ENCODE results near the gene CNGB1. TPM values are rescaled to one million over a fixed set of nuclear protein-coding genes. Genes with fewer than 3 reads are reported as not detected.
"Not testable (repeated sequence)": the region's sequence is repeated elsewhere in the genome, so short reads cannot be mapped to it uniquely, and the experiment has no call there.

The CNGB1 gene
- total RNA-seq, 2 experiments from 2014 or later, result not detected

DNA sequence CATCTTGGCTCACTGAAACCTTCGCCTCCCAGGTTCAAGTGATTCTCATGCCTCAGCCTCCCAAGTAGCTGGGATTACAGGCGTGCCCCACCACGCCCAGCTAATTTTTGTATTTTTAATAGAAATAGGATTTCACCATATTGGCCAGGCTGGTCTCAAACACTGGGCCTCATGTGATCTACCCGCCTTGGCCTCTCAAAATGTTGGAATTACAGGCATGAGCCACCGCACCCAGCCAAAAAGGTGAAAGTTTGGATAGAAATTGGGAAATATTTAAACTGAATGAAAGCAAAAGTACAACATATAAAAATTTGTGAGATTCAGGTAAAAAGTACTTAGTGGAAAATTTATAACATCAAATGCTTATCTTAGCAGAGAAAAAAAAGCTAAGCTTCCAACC lies 115.7 kb downstream of the CNGB1 start:
- Mint-ChIP-seq H3K27me3 (peaks cover 5% of the 10 kb centered on the region), H3K4me3 (no peak overlapping the region), H3K4me1 (ENCODE audit: low read depth) (no peaks in the 10 kb centered on the region), H3K36me3 (ENCODE audit: low read depth) (no peaks in the 10 kb centered on the region), H3K9me3 (no peaks in the 10 kb centered on the region), H3K27ac (no peak overlapping the region)
- TF ChIP-seq, protein P1, sequence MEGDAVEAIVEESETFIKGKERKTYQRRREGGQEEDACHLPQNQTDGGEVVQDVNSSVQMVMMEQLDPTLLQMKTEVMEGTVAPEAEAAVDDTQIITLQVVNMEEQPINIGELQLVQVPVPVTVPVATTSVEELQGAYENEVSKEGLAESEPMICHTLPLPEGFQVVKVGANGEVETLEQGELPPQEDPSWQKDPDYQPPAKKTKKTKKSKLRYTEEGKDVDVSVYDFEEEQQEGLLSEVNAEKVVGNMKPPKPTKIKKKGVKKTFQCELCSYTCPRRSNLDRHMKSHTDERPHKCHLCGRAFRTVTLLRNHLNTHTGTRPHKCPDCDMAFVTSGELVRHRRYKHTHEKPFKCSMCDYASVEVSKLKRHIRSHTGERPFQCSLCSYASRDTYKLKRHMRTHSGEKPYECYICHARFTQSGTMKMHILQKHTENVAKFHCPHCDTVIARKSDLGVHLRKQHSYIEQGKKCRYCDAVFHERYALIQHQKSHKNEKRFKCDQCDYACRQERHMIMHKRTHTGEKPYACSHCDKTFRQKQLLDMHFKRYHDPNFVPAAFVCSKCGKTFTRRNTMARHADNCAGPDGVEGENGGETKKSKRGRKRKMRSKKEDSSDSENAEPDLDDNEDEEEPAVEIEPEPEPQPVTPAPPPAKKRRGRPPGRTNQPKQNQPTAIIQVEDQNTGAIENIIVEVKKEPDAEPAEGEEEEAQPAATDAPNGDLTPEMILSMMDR (IDR thresholded peaks at IDR 0.05), result no peak
- ATAC-seq (no peak), DNase-seq (no peak)
- intact Hi-C loops (cut with micrococcal nuclease), result no loop called here
- ChIA-PET POLR2A (no interaction called here), CTCF (no interaction called here)

DNA sequence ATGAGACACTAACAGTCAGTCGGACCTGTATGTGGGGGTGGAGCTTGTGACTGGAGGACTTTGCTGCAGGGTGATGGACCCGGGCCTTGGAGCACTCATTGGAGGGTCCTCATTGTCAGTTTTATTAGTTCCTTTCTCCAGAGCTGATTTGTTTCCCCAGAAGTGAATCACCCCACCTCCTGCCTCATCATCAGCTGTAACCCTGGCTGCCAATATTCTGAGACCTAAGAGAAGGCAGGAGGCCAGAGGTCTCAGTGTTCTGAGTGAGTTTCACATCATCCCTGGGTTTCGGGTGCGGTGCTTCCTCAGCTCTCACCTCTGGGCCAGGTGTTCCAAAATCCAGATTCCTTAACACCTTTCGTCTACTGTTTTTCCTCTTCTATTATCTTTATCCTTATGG lies 118.7 kb downstream of the CNGB1 start:
- ATAC-seq (no peak), DNase-seq (no peak)
- H3K4me1 Mint-ChIP-seq (ENCODE audit: low read depth), result no peaks in the 10 kb centered on the region
- POLR2A ChIA-PET, result no interaction called here
- TF ChIP-seq, protein P1 (IDR thresholded peaks at IDR 0.05), result no peak
- H3K27me3 Mint-ChIP-seq, result no peaks in the 10 kb centered on the region
- H3K4me3 Mint-ChIP-seq, result no peak overlapping the region
- intact Hi-C loops (cut with micrococcal nuclease), result no loop called here
- CTCF ChIA-PET, result no interaction called here
- H3K36me3 Mint-ChIP-seq (ENCODE audit: low read depth), result no peaks in the 10 kb centered on the region
- no peaks in the 10 kb centered on the region for H3K9me3 Mint-ChIP-seq
- H3K27ac Mint-ChIP-seq, result no peak overlapping the region

DNA sequence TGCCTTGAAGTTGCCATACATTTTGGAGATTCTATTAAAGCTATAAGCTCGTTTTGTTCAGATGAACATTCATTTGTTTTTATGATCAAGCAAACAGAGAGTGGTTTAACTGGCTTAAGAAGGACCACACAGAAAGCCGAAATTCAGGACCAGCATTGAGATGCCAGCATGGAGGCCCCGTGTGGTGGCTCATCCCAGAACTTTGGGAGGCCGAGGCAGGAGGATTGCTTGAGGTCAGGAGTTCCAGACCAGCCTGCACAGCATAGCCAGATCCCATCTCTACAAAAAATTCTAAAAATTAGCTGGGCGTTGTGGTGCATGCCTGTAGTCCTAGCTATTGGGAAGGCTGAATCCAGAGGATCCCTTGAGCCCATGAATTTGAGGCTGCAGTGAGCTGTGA lies 122.7 kb downstream of the CNGB1 start:
- no peak for ATAC-seq
- H3K27ac Mint-ChIP-seq, result no peak overlapping the region
- CTCF ChIA-PET, result interaction anchor here (1.0 kb wide), 1 partner anchor 10 kb away, joined by 3 read pairs; no protein-coding TSS in a partner anchor
- no peak for DNase-seq
- no peak overlapping the region for H3K4me3 Mint-ChIP-seq
- H3K4me1 Mint-ChIP-seq (ENCODE audit: low read depth), result no peaks in the 10 kb centered on the region
- TF ChIP-seq, protein P1 (IDR thresholded peaks at IDR 0.05), result no peak
- no peaks in the 10 kb centered on the region for H3K36me3 Mint-ChIP-seq (ENCODE audit: low read depth)
- H3K9me3 Mint-ChIP-seq, result no peaks in the 10 kb centered on the region
- POLR2A ChIA-PET, result no interaction called here
- H3K27me3 Mint-ChIP-seq, result no peaks in the 10 kb centered on the region
- intact Hi-C loops (cut with micrococcal nuclease), result no loop called here

DNA sequence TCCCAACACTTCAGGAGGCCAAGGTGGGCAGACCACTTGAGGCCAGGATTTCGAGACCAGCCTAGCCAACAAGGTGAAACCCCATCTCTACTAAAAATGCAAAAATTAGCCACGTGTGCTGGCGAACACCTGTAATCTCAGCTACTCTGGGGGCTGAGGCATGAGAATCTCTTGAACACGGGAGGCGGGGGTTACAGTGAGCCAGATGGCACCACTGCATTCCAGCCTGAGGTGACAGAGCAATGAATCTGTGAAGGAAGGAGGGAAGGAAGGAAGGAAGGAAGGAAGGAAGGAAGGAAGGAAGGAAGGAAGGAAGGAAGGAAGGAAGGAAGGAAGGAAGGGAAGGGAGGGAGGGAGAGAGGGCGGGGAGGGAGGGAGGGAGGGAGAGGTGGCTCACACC lies 124.0 kb downstream of the CNGB1 start:
- DNase-seq; H3K27ac Mint-ChIP-seq; H3K9me3 Mint-ChIP-seq; H3K36me3 Mint-ChIP-seq (ENCODE audit: low read depth); H3K4me1 Mint-ChIP-seq (ENCODE audit: low read depth); intact Hi-C loops (cut with micrococcal nuclease); CTCF ChIA-PET; ATAC-seq; H3K4me3 Mint-ChIP-seq; H3K27me3 Mint-ChIP-seq: not testable (repeated sequence)
- POLR2A ChIA-PET, result interaction anchor here (0.6 kb wide), 1 partner anchor 78 kb away, joined by 3 read pairs; no protein-coding TSS in a partner anchor

DNA sequence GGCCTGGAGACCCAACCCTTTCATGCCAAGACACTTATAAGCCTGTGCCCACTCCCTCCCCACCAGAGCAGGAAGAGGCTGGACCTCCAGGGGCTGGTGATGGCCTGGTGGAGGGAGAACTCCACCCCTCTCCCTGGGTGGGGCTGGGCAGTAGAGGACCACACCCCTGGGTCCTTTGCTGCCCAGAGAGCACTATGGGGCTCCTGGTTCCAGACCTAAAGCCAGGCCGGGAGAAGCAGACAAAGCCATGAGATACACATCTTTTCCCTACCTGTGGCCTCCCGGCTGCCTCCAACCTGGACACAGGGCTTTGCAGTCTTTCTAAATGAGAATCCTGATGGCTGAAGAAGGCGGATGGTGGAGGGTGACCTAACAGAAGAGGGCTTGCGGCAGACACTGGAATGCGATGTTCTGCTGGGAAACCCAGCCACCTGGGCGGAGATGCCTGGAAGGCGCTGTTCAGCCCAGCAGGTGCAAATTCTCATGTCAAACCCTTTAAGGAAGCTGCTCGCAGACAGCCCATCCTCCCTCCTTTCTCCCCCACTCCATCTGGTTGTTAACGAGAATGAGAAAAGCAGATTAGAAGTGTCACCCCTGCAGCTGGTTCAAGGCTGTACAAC lies 124.7 kb downstream of the CNGB1 start:
- Mint-ChIP-seq H3K9me3 (no peaks in the 10 kb centered on the region), H3K4me3 (no peak overlapping the region), H3K4me1 (ENCODE audit: low read depth) (no peaks in the 10 kb centered on the region), H3K36me3 (ENCODE audit: low read depth) (no peaks in the 10 kb centered on the region), H3K27ac (no peak overlapping the region), H3K27me3 (no peaks in the 10 kb centered on the region)
- ChIA-PET POLR2A (no interaction called here), CTCF (no interaction called here)
- intact Hi-C loops (cut with micrococcal nuclease), result no loop called here
- TF ChIP-seq, protein P1 (IDR thresholded peaks at IDR 0.05), result no peak
- ATAC-seq, result no peak
- no peak for DNase-seq
